ENCODE data around the gene CLK1. TPM values are rescaled to one million over a fixed set of nuclear protein-coding genes. Genes with fewer than 3 reads are reported as not detected.
A peak's percentile ranks its signal among the peaks of the same experiment; 100 is the strongest.

Gene CLK1
- total and polyA plus RNA-seq, 9 of the 15 experiments (the other 6 are each of a cell fraction or from before 2014, with no cell fraction given), result 29.3 to 99.2 (median 47.0) TPM

- no peak for TF ChIP-seq NUFIP1 (IDR thresholded peaks at IDR 0.05; ENCODE audit: partially characterized antibody)
- TF ChIP-seq ZNF695 (CRISPR knock-in tag; IDR thresholded peaks at IDR 0.05), result no peak
- TF ChIP-seq, protein P1, sequence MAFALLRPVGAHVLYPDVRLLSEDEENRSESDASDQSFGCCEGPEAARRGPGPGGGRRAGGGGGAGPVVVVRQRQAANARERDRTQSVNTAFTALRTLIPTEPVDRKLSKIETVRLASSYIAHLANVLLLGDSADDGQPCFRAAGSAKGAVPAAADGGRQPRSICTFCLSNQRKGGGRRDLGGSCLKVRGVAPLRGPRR (CRISPR knock-in tag; IDR thresholded peaks at IDR 0.05), result no peak
- TF ChIP-seq ZNF830 (CRISPR knock-in tag; IDR thresholded peaks at IDR 0.05), result no peak
- 0 out of 2 replicates have a peak, but pooled peaks have one; percentile 7 for TF ChIP-seq ARID1B (IDR thresholded peaks at IDR 0.05)
- TF ChIP-seq, protein P2, sequence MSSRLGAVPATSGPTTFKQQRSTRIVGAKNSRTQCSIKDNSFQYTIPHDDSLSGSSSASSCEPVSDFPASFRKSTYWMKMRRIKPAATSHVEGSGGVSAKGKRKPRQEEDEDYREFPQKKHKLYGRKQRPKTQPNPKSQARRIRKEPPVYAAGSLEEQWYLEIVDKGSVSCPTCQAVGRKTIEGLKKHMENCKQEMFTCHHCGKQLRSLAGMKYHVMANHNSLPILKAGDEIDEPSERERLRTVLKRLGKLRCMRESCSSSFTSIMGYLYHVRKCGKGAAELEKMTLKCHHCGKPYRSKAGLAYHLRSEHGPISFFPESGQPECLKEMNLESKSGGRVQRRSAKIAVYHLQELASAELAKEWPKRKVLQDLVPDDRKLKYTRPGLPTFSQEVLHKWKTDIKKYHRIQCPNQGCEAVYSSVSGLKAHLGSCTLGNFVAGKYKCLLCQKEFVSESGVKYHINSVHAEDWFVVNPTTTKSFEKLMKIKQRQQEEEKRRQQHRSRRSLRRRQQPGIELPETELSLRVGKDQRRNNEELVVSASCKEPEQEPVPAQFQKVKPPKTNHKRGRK (tag; IDR thresholded peaks at IDR 0.05), result no peak
- TF ChIP-seq, protein P3, sequence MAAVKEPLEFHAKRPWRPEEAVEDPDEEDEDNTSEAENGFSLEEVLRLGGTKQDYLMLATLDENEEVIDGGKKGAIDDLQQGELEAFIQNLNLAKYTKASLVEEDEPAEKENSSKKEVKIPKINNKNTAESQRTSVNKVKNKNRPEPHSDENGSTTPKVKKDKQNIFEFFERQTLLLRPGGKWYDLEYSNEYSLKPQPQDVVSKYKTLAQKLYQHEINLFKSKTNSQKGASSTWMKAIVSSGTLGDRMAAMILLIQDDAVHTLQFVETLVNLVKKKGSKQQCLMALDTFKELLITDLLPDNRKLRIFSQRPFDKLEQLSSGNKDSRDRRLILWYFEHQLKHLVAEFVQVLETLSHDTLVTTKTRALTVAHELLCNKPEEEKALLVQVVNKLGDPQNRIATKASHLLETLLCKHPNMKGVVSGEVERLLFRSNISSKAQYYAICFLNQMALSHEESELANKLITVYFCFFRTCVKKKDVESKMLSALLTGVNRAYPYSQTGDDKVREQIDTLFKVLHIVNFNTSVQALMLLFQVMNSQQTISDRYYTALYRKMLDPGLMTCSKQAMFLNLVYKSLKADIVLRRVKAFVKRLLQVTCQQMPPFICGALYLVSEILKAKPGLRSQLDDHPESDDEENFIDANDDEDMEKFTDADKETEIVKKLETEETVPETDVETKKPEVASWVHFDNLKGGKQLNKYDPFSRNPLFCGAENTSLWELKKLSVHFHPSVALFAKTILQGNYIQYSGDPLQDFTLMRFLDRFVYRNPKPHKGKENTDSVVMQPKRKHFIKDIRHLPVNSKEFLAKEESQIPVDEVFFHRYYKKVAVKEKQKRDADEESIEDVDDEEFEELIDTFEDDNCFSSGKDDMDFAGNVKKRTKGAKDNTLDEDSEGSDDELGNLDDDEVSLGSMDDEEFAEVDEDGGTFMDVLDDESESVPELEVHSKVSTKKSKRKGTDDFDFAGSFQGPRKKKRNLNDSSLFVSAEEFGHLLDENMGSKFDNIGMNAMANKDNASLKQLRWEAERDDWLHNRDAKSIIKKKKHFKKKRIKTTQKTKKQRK (IDR thresholded peaks at IDR 0.05; ENCODE audit: borderline replicate concordance, low read depth, low read length), result no peak
- no peak for TF ChIP-seq NCOA4 (IDR thresholded peaks at IDR 0.05; ENCODE audit: partially characterized antibody)
- TF ChIP-seq HMG20A (CRISPR knock-in tag; conservative IDR thresholded peaks at IDR 0.05), result no peak
- peak; percentile 96 to 99 (median 99) for TF ChIP-seq YY1 (IDR thresholded peaks at IDR 0.05; ENCODE audit: borderline replicate concordance in 1 of 3, control insufficient read depth in 1 of 3, extremely low read depth in 1 of 3, insufficient read depth in 3 of 3, insufficient read length in 1 of 3, insufficient replicate concordance in 2 of 3, low read depth in 1 of 3, low read length in 2 of 3)
- TF ChIP-seq SAP30 (IDR thresholded peaks at IDR 0.05; ENCODE audit: borderline replicate concordance, insufficient read depth, low read depth, low read length, poor library complexity, severe bottlenecking), result peak; percentile 38
- TF ChIP-seq CREB5 (CRISPR knock-in tag; IDR thresholded peaks at IDR 0.05), result no peak
- no peak for TF ChIP-seq PBX2 (CRISPR knock-in tag; IDR thresholded peaks at IDR 0.05; ENCODE audit: low read depth)
- TF ChIP-seq PBX2 (tag; conservative IDR thresholded peaks at IDR 0.05; ENCODE audit: low read depth), result no peak
Measured at GRCh38 chr2:200864176-200865034, at the start of gene CLK1 (continued).

All from K562 (cell line).